K562 (cell line): ENCODE data around the gene DIP2C.

Experiments
- ASH1L ChIP-seq: fragments of 450-650 bp; IDR thresholded peaks from 2 replicates; pipeline ENCODE4 v1.6.1; 2018; ENCODE audit warnings: borderline replicate concordance, mild to moderate bottlenecking, low read depth; ENCODE audit not compliant: partially characterized antibody
- CBX1 ChIP-seq: sonication (generic); IDR thresholded peaks from 2 replicates; pipeline ENCODE4 v1.6.1; 2016; ENCODE audit warnings: antibody characterized with exemption, low read depth, mild to moderate bottlenecking
- CREB1 ChIP-seq, 2 experiments: sonication (generic) in 1 of 2; formaldehyde crosslinking in 1 of 2; IDR thresholded peaks; 2 replicates each; pipeline versions ENCODE4 v1.6.1 to v1.8.0; 2012 to 2022; ENCODE audit warnings: inconsistent platforms in 1 of 2, mild to moderate bottlenecking in 1 of 2, missing genetic modification reagents in 1 of 2, moderate library complexity in 1 of 2
- HDAC1 ChIP-seq, 2 experiments: fragments of 450-650 bp; IDR thresholded peaks; 2 replicates each; pipeline ENCODE4 v1.6.1; 2016 to 2017; ENCODE audit warnings: inconsistent platforms in 1 of 2, mild to moderate bottlenecking in 1 of 2, moderate library complexity in 1 of 2
- KDM4B ChIP-seq, 2 experiments: fragments of 450-650 bp in 1 of 2; sonication (generic) in 1 of 2; IDR thresholded peaks; 2 replicates each; pipeline ENCODE4 v1.6.1; 2016 to 2017; ENCODE audit warnings: borderline replicate concordance in 2 of 2, antibody characterized with exemption in 1 of 2, low read depth in 1 of 2, mild to moderate bottlenecking in 1 of 2
- PPARD ChIP-seq: fragments of 250-450 bp; sonication (Bioruptor Pico); IDR thresholded peaks from 2 replicates; pipeline ENCODE4 v1.8.0; 2022; ENCODE audit warnings: inconsistent platforms, mild to moderate bottlenecking, moderate library complexity
- RB1 ChIP-seq: fragments of 450-650 bp; IDR thresholded peaks from 2 replicates; pipeline ENCODE4 v1.6.1; 2017; ENCODE audit warnings: low read depth, mild to moderate bottlenecking
- TBP ChIP-seq: optimal IDR thresholded peaks from 2 replicates; pipeline ENCODE3; 2011; ENCODE audit warnings: low read depth, low read length, improper control_type of control experiment
- ZFP30 ChIP-seq: fragments of 250-450 bp; sonication (Bioruptor Pico); IDR thresholded peaks from 2 replicates; pipeline ENCODE4 v1.8.0; 2022; ENCODE audit warnings: moderate library complexity, mild to moderate bottlenecking, inconsistent platforms, borderline replicate concordance
- ZNF232 ChIP-seq: sonication (generic); formaldehyde crosslinking; IDR thresholded peaks from 2 replicates; pipeline ENCODE4 v1.8.0; 2022; ENCODE audit warnings: mild to moderate bottlenecking, missing genetic modification reagents
- ZNF551 ChIP-seq: fragments of 250-450 bp; sonication (Bioruptor Pico); IDR thresholded peaks from 2 replicates; pipeline ENCODE4 v1.5.0; 2021; ENCODE audit warnings: mild to moderate bottlenecking, moderate library complexity
- ZZZ3 ChIP-seq: fragments of 450-650 bp; IDR thresholded peaks from 2 replicates; pipeline ENCODE4 v1.6.1; 2016; ENCODE audit warnings: antibody characterized with exemption, mild to moderate bottlenecking, moderate library complexity
- TF ChIP-seq, protein P1 (sequence below), 3 experiments: IDR thresholded peaks in 2 of 3; conservative IDR thresholded peaks in 1 of 3; 2 replicates each; pipeline ENCODE4 v1.5.1; 2011 to 2012; ENCODE audit warnings: low read length in 3 of 3, mild to moderate bottlenecking in 3 of 3, control low read depth in 2 of 3, improper control_type of control experiment in 1 of 3, inconsistent platforms in 1 of 3, low read depth in 1 of 3, mixed read lengths in 1 of 3, moderate library complexity in 1 of 3; ENCODE audit not compliant: insufficient read depth in 2 of 3
- TF ChIP-seq, protein P2 (sequence below), 2 experiments: fragments of 450-650 bp; formaldehyde crosslinking in 1 of 2; IDR thresholded peaks; 2 replicates each; pipeline versions ENCODE4 v1.4.0 to v1.6.1; 2014 to 2020; ENCODE audit warnings: mild to moderate bottlenecking in 2 of 2, borderline replicate concordance in 1 of 2, low read depth in 1 of 2

DNA sequence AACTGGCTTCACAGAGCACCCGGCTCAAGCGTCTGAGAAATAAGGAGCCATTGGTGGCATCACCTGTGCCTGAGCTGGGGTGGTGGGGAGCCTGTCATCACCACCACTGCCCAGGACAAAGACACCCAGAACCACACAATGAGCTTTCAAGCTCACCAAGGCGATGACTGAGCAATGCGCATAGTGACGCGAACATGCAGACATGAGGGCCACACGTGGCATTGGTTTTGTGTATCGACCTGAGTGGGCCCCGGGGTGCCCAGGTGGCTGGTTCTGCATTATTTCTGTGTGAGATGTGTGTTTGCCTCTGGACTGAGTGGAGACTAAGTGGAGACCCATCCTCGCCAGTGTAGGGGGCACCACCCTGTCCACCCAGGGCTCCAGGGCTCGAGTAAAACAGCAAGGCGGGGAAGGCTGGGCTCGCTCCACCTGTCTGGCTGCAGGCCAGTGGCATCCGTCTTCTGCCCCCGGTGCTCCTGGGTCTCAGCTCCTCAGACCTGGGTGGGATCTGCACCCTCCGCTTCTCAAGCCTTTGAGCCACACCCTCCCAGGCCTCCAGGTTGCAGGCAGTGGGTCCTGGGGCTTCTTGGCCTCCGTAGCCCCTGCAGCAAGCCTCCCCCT is 92.6 kb downstream of the DIP2C start:
- TF ChIP-seq, protein P1, sequence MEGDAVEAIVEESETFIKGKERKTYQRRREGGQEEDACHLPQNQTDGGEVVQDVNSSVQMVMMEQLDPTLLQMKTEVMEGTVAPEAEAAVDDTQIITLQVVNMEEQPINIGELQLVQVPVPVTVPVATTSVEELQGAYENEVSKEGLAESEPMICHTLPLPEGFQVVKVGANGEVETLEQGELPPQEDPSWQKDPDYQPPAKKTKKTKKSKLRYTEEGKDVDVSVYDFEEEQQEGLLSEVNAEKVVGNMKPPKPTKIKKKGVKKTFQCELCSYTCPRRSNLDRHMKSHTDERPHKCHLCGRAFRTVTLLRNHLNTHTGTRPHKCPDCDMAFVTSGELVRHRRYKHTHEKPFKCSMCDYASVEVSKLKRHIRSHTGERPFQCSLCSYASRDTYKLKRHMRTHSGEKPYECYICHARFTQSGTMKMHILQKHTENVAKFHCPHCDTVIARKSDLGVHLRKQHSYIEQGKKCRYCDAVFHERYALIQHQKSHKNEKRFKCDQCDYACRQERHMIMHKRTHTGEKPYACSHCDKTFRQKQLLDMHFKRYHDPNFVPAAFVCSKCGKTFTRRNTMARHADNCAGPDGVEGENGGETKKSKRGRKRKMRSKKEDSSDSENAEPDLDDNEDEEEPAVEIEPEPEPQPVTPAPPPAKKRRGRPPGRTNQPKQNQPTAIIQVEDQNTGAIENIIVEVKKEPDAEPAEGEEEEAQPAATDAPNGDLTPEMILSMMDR (IDR thresholded peaks at IDR 0.05 in 2 of 3, conservative IDR thresholded peaks at IDR 0.05 in 1 of 3; ENCODE audit: insufficient read depth in 2 of 3, low read depth in 1 of 3, low read length in 3 of 3), result no peak
- TF ChIP-seq TBP (no peak), ZFP30 (CRISPR knock-in tag) (no peak), ZZZ3 (no peak), KDM4B (IDR thresholded peaks at IDR 0.05; ENCODE audit: borderline replicate concordance in 2 of 2, low read depth in 1 of 2) (no peak), ASH1L (no peak), RB1 (no peak), PPARD (CRISPR knock-in tag) (no peak), CREB1 (IDR thresholded peaks at IDR 0.05) (no peak), CREB1 (CRISPR knock-in tag; IDR thresholded peaks at IDR 0.05) (no peak), ZNF232 (CRISPR knock-in tag) (no peak), HDAC1 (IDR thresholded peaks at IDR 0.05) (no peak), ZNF551 (CRISPR knock-in tag) (no peak), CBX1 (no peak)
- TF ChIP-seq, protein P2, sequence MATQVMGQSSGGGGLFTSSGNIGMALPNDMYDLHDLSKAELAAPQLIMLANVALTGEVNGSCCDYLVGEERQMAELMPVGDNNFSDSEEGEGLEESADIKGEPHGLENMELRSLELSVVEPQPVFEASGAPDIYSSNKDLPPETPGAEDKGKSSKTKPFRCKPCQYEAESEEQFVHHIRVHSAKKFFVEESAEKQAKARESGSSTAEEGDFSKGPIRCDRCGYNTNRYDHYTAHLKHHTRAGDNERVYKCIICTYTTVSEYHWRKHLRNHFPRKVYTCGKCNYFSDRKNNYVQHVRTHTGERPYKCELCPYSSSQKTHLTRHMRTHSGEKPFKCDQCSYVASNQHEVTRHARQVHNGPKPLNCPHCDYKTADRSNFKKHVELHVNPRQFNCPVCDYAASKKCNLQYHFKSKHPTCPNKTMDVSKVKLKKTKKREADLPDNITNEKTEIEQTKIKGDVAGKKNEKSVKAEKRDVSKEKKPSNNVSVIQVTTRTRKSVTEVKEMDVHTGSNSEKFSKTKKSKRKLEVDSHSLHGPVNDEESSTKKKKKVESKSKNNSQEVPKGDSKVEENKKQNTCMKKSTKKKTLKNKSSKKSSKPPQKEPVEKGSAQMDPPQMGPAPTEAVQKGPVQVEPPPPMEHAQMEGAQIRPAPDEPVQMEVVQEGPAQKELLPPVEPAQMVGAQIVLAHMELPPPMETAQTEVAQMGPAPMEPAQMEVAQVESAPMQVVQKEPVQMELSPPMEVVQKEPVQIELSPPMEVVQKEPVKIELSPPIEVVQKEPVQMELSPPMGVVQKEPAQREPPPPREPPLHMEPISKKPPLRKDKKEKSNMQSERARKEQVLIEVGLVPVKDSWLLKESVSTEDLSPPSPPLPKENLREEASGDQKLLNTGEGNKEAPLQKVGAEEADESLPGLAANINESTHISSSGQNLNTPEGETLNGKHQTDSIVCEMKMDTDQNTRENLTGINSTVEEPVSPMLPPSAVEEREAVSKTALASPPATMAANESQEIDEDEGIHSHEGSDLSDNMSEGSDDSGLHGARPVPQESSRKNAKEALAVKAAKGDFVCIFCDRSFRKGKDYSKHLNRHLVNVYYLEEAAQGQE (IDR thresholded peaks at IDR 0.05; ENCODE audit: borderline replicate concordance), result no peak
- TF ChIP-seq, protein P2 (CRISPR knock-in tag; IDR thresholded peaks at IDR 0.05; ENCODE audit: low read depth), result no peak
